Stimulated activated CD8-positive, alpha-beta memory T cell treated with anti-CD3 and anti-CD28 coated beads, Interleukin-15, amount 100 ng/mL, for 48 hours (primary cell): ENCODE data around the gene CGN.

ENCODE experiments used
- DNase-seq, 2 donors: peaks; one replicate each; pipeline ENCODE4 v3.0.0-alpha.2; 2020; ENCODE audit warnings: low read depth in 2 of 2

CGN gene

GRCh38 chr1:151510957-151511635 lies at the start of gene CGN:
CGN (plus strand) TSS chr1:151511387; CDS start chr1:151518520, 7,133 bp downstream.
- peak; percentile 73 to 82 for DNase-seq

- DNase-seq, result no peak
Measured at GRCh38 chr1:151461694-151462093, 49.5 kb upstream of the CGN start.

- no peak for DNase-seq
Measured at GRCh38 chr1:151465026-151465425, 46.2 kb upstream of the CGN start.

GRCh38 chr1:151472856-151473731 lies 38.1 kb upstream of the CGN start:
- no peak for DNase-seq

GRCh38 chr1:151474745-151475144 lies 36.4 kb upstream of the CGN start:
- no peak for DNase-seq

- no peak for DNase-seq
Measured at GRCh38 chr1:151475175-151475574, 36.0 kb upstream of the CGN start.

- no peak for DNase-seq
Measured at GRCh38 chr1:151476083-151476482, 35.1 kb upstream of the CGN start.

GRCh38 chr1:151477066-151477465 lies 34.1 kb upstream of the CGN start:
- no peak for DNase-seq

- no peak for DNase-seq
Measured at GRCh38 chr1:151478140-151478812, 32.9 kb upstream of the CGN start.

- DNase-seq, result no peak
Measured at GRCh38 chr1:151478923-151479322, 32.3 kb upstream of the CGN start.

- no peak for DNase-seq
Measured at GRCh38 chr1:151479462-151479861, 31.7 kb upstream of the CGN start.

GRCh38 chr1:151482017-151482416 lies 29.2 kb upstream of the CGN start:
- DNase-seq, result no peak

- DNase-seq, result no peak
Measured at GRCh38 chr1:151485685-151486255, 25.4 kb upstream of the CGN start.

- no peak for DNase-seq
Measured at GRCh38 chr1:151486557-151486956, 24.6 kb upstream of the CGN start.

GRCh38 chr1:151491641-151492040 lies 19.5 kb upstream of the CGN start:
- no peak for DNase-seq

- no peak for DNase-seq
Measured at GRCh38 chr1:151492120-151492519, 19.1 kb upstream of the CGN start.

GRCh38 chr1:151493042-151493441 lies 18.1 kb upstream of the CGN start:
- no peak for DNase-seq

GRCh38 chr1:151494741-151495281 lies 16.4 kb upstream of the CGN start:
- no peak for DNase-seq

- no peak for DNase-seq
Measured at GRCh38 chr1:151495316-151495715, 15.9 kb upstream of the CGN start.

GRCh38 chr1:151499365-151499764 lies 11.8 kb upstream of the CGN start:
- DNase-seq, result no peak

GRCh38 chr1:151499930-151500329 lies 11.3 kb upstream of the CGN start:
- DNase-seq, result no peak

- DNase-seq, result no peak
Measured at GRCh38 chr1:151501474-151501873, 9.7 kb upstream of the CGN start.
